WTC11 (cell line): Measurements from ENCODE around the gene MACROD2. TPM values are rescaled to one million over a fixed set of nuclear protein-coding genes. Genes with fewer than 3 reads are reported as not detected.
A peak's percentile ranks its signal among the peaks of the same experiment; 100 is the strongest.

Experiments
- ATAC-seq: fragments of 200-7000 bp; cut with Tn5 transposase; 2 replicates; pipeline ENCODE4 v1.10.0; 2021; ENCODE audit warnings: mild to moderate bottlenecking, moderate library complexity
- CTCF ChIA-PET: fragments of 300-600 bp; sonication (Branson Sonifier 250); formaldehyde crosslinking; loops from one replicate; lab custom pipeline; 2021; ENCODE audit warnings: antibody characterized with exemption; lab: Charles Lee
- POLR2A ChIA-PET: fragments of 350-600 bp; sonication (Branson Sonifier 250); formaldehyde crosslinking; loops from one replicate; lab custom pipeline; 2021; ENCODE audit warnings: antibody characterized with exemption; lab: Charles Lee
- DNase-seq: peaks from one replicate; pipeline ENCODE4 v3.0.0; 2021; ENCODE audit warnings: low spot score
- H3K27ac Mint-ChIP-seq: 2 replicates; pipeline ENCODE4 v1.8.0; 2021; ENCODE audit warnings: mixed read lengths
- H3K27me3 Mint-ChIP-seq: 2 replicates; pipeline ENCODE4 v1.8.0; 2021; ENCODE audit warnings: low read depth, mild to moderate bottlenecking, moderate library complexity, mixed read lengths
- H3K36me3 Mint-ChIP-seq: 2 replicates; pipeline ENCODE4 v1.8.0; 2021; ENCODE audit warnings: mixed read lengths
- H3K4me1 Mint-ChIP-seq: 2 replicates; pipeline ENCODE4 v1.8.0; 2022; ENCODE audit warnings: mixed read lengths
- H3K4me3 Mint-ChIP-seq: 2 replicates; pipeline ENCODE4 v1.8.0; 2021; ENCODE audit warnings: mild to moderate bottlenecking, moderate library complexity, mixed read lengths
- H3K9me3 Mint-ChIP-seq: 2 replicates; pipeline ENCODE4 v1.8.0; 2021; ENCODE audit warnings: mixed read lengths
- ATF3 ChIP-seq: sonication (generic); formaldehyde crosslinking; conservative IDR thresholded peaks from 2 replicates; pipeline ENCODE4 v1.8.1; 2022; ENCODE audit warnings: mild to moderate bottlenecking, missing genetic modification reagents
- CDX4 ChIP-seq: fragments of 250-450 bp; sonication (Bioruptor Pico); IDR thresholded peaks from 2 replicates; pipeline ENCODE4 v1.9.0; 2021; ENCODE audit warnings: moderate library complexity, mild to moderate bottlenecking, inconsistent platforms, borderline replicate concordance
- FOXK1 ChIP-seq: sonication (generic); formaldehyde crosslinking; IDR thresholded peaks from 2 replicates; pipeline ENCODE4 v1.8.0; 2022; ENCODE audit warnings: mild to moderate bottlenecking, moderate library complexity, missing genetic modification reagents
- FOXP1 ChIP-seq: sonication (generic); formaldehyde crosslinking; IDR thresholded peaks from 2 replicates; pipeline ENCODE4 v1.8.0; 2022; ENCODE audit warnings: missing genetic modification reagents, mild to moderate bottlenecking, moderate library complexity, borderline replicate concordance
- GABPB1 ChIP-seq: sonication (generic); formaldehyde crosslinking; IDR thresholded peaks from 2 replicates; pipeline ENCODE4 v1.8.1; 2023; ENCODE audit warnings: mild to moderate bottlenecking, missing genetic modification reagents
- GRHL2 ChIP-seq: fragments of 250-450 bp; sonication (Bioruptor Pico); IDR thresholded peaks from 2 replicates; pipeline ENCODE4 v1.8.0; 2022; ENCODE audit warnings: mild to moderate bottlenecking, moderate library complexity; ENCODE audit not compliant: insufficient replicate concordance, severe bottlenecking
- GTF2I ChIP-seq: fragments of 250-450 bp; sonication (Bioruptor Pico); conservative IDR thresholded peaks from 2 replicates; pipeline ENCODE4 v1.4.0; 2021; ENCODE audit warnings: mild to moderate bottlenecking
- HMGXB4 ChIP-seq: sonication (generic); formaldehyde crosslinking; IDR thresholded peaks from 2 replicates; pipeline ENCODE4 v1.8.1; 2023; ENCODE audit warnings: mild to moderate bottlenecking, moderate library complexity, missing genetic modification reagents
- KAT7 ChIP-seq: sonication (generic); formaldehyde crosslinking; IDR thresholded peaks from 2 replicates; pipeline ENCODE4 v1.8.1; 2023; ENCODE audit warnings: missing genetic modification reagents, mild to moderate bottlenecking, borderline replicate concordance
- NFATC4 ChIP-seq: fragments of 250-450 bp; sonication (Bioruptor Pico); IDR thresholded peaks from 2 replicates; pipeline ENCODE4 v1.9.0; 2021; ENCODE audit warnings: mild to moderate bottlenecking
- RORB ChIP-seq: fragments of 250-450 bp; sonication (Bioruptor Pico); IDR thresholded peaks from 2 replicates; pipeline ENCODE4 v1.9.0; 2021; ENCODE audit warnings: mild to moderate bottlenecking
- TCF7 ChIP-seq: sonication (generic); formaldehyde crosslinking; IDR thresholded peaks from 2 replicates; pipeline ENCODE4 v1.8.0; 2022; ENCODE audit warnings: mild to moderate bottlenecking, low read depth, missing genetic modification reagents, moderate library complexity
- ZMAT4 ChIP-seq: fragments of 250-450 bp; sonication (Bioruptor Pico); IDR thresholded peaks from 2 replicates; pipeline ENCODE4 v1.9.0; 2021; ENCODE audit warnings: mild to moderate bottlenecking
- ZNF263 ChIP-seq: sonication (generic); formaldehyde crosslinking; IDR thresholded peaks from 2 replicates; pipeline ENCODE4 v1.8.1; 2022; ENCODE audit warnings: low read depth, mild to moderate bottlenecking, moderate library complexity, missing genetic modification reagents
- ZNF317 ChIP-seq: sonication (generic); formaldehyde crosslinking; IDR thresholded peaks from 2 replicates; pipeline ENCODE4 v1.8.1; 2023; ENCODE audit warnings: low read depth, mild to moderate bottlenecking, moderate library complexity, missing genetic modification reagents, borderline replicate concordance
- total RNA-seq: library from RNA; stranded (reverse); gene quantifications from 3 replicates; pipeline ENCODE4 v1.2.3, GENCODE V29; 2021
- TF ChIP-seq, protein P1 (sequence below): sonication (generic); formaldehyde crosslinking; IDR thresholded peaks from 2 replicates; pipeline ENCODE4 v1.8.1; 2022; ENCODE audit warnings: missing genetic modification reagents, borderline replicate concordance
- TF ChIP-seq, protein P2 (sequence below): fragments of 250-450 bp; sonication (Bioruptor Pico); IDR thresholded peaks from 2 replicates; pipeline ENCODE4 v1.9.0; 2021; ENCODE audit warnings: mild to moderate bottlenecking, borderline replicate concordance
- TF ChIP-seq, protein P3 (sequence below): sonication (generic); formaldehyde crosslinking; IDR thresholded peaks from 2 replicates; pipeline ENCODE4 v1.8.0; 2022; ENCODE audit warnings: mild to moderate bottlenecking, missing genetic modification reagents
- TF ChIP-seq, protein P4 (sequence below): sonication (generic); formaldehyde crosslinking; IDR thresholded peaks from 2 replicates; pipeline ENCODE4 v1.8.1; 2023; ENCODE audit warnings: mild to moderate bottlenecking, missing genetic modification reagents, moderate library complexity

Gene MACROD2
- total RNA-seq, 1 experiment from 2014 or later, result 4.1 TPM

- TF ChIP-seq GABPB1 (no peak), ZMAT4 (CRISPR knock-in tag) (no peak), ZNF317 (no peak), GTF2I (CRISPR knock-in tag) (no peak), HMGXB4 (CRISPR knock-in tag) (no peak), KAT7 (no peak)
- TF ChIP-seq, protein P1, sequence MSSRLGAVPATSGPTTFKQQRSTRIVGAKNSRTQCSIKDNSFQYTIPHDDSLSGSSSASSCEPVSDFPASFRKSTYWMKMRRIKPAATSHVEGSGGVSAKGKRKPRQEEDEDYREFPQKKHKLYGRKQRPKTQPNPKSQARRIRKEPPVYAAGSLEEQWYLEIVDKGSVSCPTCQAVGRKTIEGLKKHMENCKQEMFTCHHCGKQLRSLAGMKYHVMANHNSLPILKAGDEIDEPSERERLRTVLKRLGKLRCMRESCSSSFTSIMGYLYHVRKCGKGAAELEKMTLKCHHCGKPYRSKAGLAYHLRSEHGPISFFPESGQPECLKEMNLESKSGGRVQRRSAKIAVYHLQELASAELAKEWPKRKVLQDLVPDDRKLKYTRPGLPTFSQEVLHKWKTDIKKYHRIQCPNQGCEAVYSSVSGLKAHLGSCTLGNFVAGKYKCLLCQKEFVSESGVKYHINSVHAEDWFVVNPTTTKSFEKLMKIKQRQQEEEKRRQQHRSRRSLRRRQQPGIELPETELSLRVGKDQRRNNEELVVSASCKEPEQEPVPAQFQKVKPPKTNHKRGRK (CRISPR knock-in tag), result no peak
- TF ChIP-seq, protein P2, sequence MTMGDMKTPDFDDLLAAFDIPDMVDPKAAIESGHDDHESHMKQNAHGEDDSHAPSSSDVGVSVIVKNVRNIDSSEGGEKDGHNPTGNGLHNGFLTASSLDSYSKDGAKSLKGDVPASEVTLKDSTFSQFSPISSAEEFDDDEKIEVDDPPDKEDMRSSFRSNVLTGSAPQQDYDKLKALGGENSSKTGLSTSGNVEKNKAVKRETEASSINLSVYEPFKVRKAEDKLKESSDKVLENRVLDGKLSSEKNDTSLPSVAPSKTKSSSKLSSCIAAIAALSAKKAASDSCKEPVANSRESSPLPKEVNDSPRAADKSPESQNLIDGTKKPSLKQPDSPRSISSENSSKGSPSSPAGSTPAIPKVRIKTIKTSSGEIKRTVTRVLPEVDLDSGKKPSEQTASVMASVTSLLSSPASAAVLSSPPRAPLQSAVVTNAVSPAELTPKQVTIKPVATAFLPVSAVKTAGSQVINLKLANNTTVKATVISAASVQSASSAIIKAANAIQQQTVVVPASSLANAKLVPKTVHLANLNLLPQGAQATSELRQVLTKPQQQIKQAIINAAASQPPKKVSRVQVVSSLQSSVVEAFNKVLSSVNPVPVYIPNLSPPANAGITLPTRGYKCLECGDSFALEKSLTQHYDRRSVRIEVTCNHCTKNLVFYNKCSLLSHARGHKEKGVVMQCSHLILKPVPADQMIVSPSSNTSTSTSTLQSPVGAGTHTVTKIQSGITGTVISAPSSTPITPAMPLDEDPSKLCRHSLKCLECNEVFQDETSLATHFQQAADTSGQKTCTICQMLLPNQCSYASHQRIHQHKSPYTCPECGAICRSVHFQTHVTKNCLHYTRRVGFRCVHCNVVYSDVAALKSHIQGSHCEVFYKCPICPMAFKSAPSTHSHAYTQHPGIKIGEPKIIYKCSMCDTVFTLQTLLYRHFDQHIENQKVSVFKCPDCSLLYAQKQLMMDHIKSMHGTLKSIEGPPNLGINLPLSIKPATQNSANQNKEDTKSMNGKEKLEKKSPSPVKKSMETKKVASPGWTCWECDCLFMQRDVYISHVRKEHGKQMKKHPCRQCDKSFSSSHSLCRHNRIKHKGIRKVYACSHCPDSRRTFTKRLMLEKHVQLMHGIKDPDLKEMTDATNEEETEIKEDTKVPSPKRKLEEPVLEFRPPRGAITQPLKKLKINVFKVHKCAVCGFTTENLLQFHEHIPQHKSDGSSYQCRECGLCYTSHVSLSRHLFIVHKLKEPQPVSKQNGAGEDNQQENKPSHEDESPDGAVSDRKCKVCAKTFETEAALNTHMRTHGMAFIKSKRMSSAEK (CRISPR knock-in tag), result no peak
Measured at GRCh38 chr20:14711652-14712051, 716.3 kb downstream of the MACROD2 start (continued).

- no peak overlapping the region for H3K4me3 Mint-ChIP-seq
- ATAC-seq (no peak), DNase-seq (no peak)
- ChIA-PET CTCF (interaction anchor here (0.7 kb wide), 1 partner anchor 280 kb away, joined by 3 read pairs; no protein-coding TSS in a partner anchor), POLR2A (no interaction called here)
- H3K4me1 Mint-ChIP-seq, result peaks cover 78% of the 10 kb centered on the region
- peaks cover 7% of the 10 kb centered on the region for H3K9me3 Mint-ChIP-seq
- H3K36me3 Mint-ChIP-seq, result no peaks in the 10 kb centered on the region; the same call in 1 of the 2 replicates
- no peaks in the 10 kb centered on the region; the same call in 1 of the 2 replicates for H3K27me3 Mint-ChIP-seq
- H3K27ac Mint-ChIP-seq, result peak overlapping the region; percentile 2
- TF ChIP-seq NFATC4 (CRISPR knock-in tag), result no peak
- TF ChIP-seq TCF7 (CRISPR knock-in tag), result no peak
- TF ChIP-seq ZNF263 (CRISPR knock-in tag), result no peak
- TF ChIP-seq ZNF317, result no peak
- no peak for TF ChIP-seq FOXP1 (CRISPR knock-in tag)
- TF ChIP-seq RORB (CRISPR knock-in tag), result no peak
- TF ChIP-seq, protein P2 (CRISPR knock-in tag), result no peak
- no peak for TF ChIP-seq GRHL2 (CRISPR knock-in tag)
- TF ChIP-seq, protein P3, sequence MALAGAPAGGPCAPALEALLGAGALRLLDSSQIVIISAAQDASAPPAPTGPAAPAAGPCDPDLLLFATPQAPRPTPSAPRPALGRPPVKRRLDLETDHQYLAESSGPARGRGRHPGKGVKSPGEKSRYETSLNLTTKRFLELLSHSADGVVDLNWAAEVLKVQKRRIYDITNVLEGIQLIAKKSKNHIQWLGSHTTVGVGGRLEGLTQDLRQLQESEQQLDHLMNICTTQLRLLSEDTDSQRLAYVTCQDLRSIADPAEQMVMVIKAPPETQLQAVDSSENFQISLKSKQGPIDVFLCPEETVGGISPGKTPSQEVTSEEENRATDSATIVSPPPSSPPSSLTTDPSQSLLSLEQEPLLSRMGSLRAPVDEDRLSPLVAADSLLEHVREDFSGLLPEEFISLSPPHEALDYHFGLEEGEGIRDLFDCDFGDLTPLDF (CRISPR knock-in tag), result no peak
- TF ChIP-seq ATF3 (CRISPR knock-in tag), result no peak
- no peak for TF ChIP-seq FOXK1 (CRISPR knock-in tag)
- TF ChIP-seq, protein P4, sequence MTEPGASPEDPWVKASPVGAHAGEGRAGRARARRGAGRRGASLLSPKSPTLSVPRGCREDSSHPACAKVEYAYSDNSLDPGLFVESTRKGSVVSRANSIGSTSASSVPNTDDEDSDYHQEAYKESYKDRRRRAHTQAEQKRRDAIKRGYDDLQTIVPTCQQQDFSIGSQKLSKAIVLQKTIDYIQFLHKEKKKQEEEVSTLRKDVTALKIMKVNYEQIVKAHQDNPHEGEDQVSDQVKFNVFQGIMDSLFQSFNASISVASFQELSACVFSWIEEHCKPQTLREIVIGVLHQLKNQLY (CRISPR knock-in tag), result no peak
- TF ChIP-seq CDX4 (CRISPR knock-in tag), result no peak
Measured at GRCh38 chr20:14712302-14712739, 717.0 kb downstream of the MACROD2 start.
